Left ventricle myocardium inferior (tissue), 1 donor: Measurements from ENCODE around the gene FAF1. TPM values are rescaled to one million over a fixed set of nuclear protein-coding genes. Genes with fewer than 3 reads are reported as not detected.
A peak's percentile ranks its signal among the peaks of the same experiment; 100 is the strongest.
"Not testable (repeated sequence)": the region's sequence is repeated elsewhere in the genome, so short reads cannot be mapped to it uniquely, and the experiment has no call there.

Source experiments
- DNase-seq: peaks from one replicate; pipeline ENCODE4 v3.0.0-alpha.2; 2020
- H3K27ac ChIP-seq: fragments of 200-600 bp; replicated peaks from 2 replicates; pipeline ENCODE4 v1.8.0; 2021
- H3K27me3 ChIP-seq: fragments of 200-600 bp; 2 replicates; pipeline ENCODE4 v1.8.0; 2021; ENCODE audit warnings: low read depth
- H3K36me3 ChIP-seq: fragments of 200-600 bp; 2 replicates; pipeline ENCODE4 v1.8.0; 2021
- H3K4me1 ChIP-seq: fragments of 200-600 bp; 2 replicates; pipeline ENCODE4 v1.8.0; 2021
- H3K4me3 ChIP-seq: fragments of 200-600 bp; 2 replicates; pipeline ENCODE4 v1.8.0; 2021; ENCODE audit warnings: mild to moderate bottlenecking, moderate library complexity
- H3K9me3 ChIP-seq: fragments of 200-600 bp; replicated peaks from 2 replicates; pipeline ENCODE4 v1.8.0; 2021
- intact Hi-C: fragments of 100-400 bp; cut with micrococcal nuclease; formaldehyde crosslinking; loops from one replicate; pipeline ENCODE4 v1.11.0; 2022
- total RNA-seq: library from RNA; stranded (reverse); fragmentation: NEBNext Ultra II Directional; extraction: Animal tissue kit (Norgen Biotek cat#: 25700); gene quantifications from one replicate; pipeline ENCODE4 v1.2.1, GENCODE V29; 2021
- TF ChIP-seq, protein P1 (sequence below): fragments of 200-600 bp; IDR thresholded peaks from 2 replicates; pipeline ENCODE4 v1.8.0; 2021; ENCODE audit warnings: antibody characterized with exemption, mild to moderate bottlenecking, borderline replicate concordance
- donor health status: DM: no; HTN: yes; CAD: no; lungs with severe emphysema.

Gene FAF1
- total RNA-seq, 1 donor from 2014 or later, result 80.0 TPM

DNA sequence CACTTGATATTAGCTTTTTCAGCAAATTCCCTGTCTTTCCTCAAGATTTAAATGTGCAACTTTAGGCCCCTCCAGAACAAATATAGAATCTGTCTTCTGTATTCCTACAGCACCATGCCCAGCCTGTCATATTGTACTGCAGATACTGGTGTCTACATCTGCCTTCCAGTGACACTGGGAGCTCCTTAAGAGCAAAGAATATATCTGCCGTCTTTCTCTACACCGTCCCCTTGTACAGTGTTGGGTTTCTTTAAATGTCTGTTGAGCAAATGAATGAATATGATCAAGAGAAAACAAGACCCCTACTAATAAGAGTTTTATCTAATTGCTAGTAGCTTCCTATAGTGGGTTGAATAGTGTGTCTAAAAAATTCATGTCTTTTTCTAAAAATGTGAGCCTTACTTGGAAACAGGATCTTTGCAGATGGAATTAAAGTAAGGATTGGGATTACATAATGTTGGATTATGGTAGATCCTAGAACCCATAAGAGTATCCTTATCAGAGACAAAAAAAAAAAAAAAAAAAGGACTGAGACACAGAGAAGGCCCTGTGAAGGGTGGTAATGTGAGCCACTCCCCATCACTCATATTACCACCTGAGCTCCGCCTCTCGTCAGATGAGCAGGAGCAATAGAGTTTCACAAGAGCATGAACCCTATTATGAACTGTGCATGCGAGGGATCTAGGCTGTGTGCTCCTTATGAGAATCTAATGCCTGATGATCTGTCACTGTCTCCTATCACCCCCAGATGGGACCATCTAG is 128.6 kb downstream of the FAF1 start:
- Histone ChIP-seq H3K27me3 (no peaks in the 10 kb centered on the region), H3K4me1 (peaks cover 57% of the 10 kb centered on the region), H3K36me3 (no peaks in the 10 kb centered on the region), H3K4me3 (no peak overlapping the region), H3K27ac (no peak overlapping the region), H3K9me3 (no peaks in the 10 kb centered on the region)
- intact Hi-C loops, result no loop called here
- DNase-seq, result no peak
- TF ChIP-seq, protein P1, sequence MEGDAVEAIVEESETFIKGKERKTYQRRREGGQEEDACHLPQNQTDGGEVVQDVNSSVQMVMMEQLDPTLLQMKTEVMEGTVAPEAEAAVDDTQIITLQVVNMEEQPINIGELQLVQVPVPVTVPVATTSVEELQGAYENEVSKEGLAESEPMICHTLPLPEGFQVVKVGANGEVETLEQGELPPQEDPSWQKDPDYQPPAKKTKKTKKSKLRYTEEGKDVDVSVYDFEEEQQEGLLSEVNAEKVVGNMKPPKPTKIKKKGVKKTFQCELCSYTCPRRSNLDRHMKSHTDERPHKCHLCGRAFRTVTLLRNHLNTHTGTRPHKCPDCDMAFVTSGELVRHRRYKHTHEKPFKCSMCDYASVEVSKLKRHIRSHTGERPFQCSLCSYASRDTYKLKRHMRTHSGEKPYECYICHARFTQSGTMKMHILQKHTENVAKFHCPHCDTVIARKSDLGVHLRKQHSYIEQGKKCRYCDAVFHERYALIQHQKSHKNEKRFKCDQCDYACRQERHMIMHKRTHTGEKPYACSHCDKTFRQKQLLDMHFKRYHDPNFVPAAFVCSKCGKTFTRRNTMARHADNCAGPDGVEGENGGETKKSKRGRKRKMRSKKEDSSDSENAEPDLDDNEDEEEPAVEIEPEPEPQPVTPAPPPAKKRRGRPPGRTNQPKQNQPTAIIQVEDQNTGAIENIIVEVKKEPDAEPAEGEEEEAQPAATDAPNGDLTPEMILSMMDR, result no peak

DNA sequence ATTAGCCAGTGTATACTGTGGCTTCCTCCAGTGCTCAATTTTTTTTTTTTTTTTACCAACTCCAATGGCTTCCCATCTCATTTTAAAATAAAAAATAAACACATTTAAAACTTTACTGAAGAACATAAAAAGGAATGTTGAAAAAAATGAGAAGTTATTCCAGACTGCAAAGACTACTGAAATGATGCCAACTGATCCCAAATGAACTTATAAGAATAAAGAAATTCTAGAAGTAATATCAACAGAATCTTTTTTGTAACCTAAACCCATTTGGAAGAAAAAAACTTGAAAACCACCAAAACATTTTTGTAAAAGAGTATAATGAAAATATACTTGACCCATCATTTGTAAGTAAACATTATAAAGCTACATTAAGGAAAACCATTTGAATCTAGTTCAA is 129.4 kb downstream of the FAF1 start:
- H3K27me3 ChIP-seq, result no peaks in the 10 kb centered on the region
- H3K4me3 ChIP-seq, result no peak overlapping the region
- no peaks in the 10 kb centered on the region for H3K9me3 ChIP-seq
- peaks cover 57% of the 10 kb centered on the region for H3K4me1 ChIP-seq
- no peak for DNase-seq
- intact Hi-C loops, result no loop called here
- no peaks in the 10 kb centered on the region for H3K36me3 ChIP-seq
- H3K27ac ChIP-seq, result no peak overlapping the region
- TF ChIP-seq, protein P1, result no peak

DNA sequence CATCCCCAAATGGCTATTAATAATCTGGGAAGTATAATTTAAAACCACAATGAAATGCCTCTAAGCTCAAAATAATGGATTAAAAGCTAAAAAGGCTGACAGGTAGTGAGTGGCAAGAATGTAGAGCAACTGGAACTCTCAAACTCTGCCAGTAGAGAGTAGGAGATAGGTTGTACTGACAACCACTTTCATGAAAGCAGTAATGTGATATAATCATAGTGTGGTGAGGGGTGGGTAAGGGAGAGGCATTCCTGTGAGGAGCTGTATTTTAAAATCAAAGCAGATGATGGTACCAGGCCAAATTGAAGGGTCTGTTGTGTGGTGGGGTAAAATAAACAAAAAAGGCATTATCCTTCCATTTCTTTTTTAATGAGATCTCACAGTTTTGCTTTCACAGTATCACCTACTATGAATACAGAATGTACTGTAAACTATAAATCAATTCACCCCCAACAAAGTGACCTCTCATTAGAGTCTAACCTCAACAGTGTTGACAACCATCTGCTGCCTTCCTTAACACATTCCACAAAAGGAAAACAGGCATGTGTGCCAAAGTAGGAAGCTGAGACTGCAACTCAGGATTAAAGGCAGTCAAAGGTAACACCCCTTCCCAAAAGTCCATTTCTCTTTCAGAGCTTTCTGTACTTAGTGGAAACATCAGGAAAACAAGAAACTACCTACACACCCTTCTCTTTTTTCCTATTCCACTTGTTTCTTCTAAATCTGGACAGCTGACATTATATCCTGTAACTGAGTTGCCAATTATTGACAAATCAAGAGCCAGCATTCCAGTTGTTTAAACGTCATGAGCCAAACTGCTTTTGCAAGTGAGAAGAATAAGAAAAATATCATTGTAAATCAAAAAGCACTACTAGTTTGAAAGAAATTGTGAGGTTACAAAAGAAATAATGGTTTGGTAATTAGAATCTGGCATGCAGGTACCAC is 130.8 kb downstream of the FAF1 start:
- intact Hi-C loops, result no loop called here
- peak overlapping the region; percentile 70 for H3K27ac ChIP-seq
- no peak for DNase-seq

DNA sequence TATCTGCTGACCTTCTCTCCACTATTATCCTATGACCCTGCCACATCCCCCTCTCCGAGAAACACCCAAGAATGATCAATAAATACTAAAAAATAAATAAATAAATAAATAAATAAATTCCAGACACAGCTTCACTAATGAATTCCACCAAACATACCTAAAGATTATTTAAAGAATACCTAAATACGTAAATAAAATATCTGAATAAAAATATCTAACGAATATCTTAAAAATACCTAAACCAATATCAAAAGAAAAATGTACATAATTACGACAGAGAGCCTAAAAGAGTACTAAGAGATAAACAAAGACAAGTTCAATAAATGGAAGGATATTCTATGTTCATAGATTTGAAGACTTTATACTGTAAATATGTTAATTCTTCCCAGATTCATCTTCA is 132.5 kb downstream of the FAF1 start:
- H3K9me3 ChIP-seq, result no peaks in the 10 kb centered on the region
- DNase-seq, result no peak
- H3K27me3 ChIP-seq, result no peaks in the 10 kb centered on the region
- TF ChIP-seq, protein P1, result no peak
- intact Hi-C loops, result no loop called here
- no peaks in the 10 kb centered on the region for H3K36me3 ChIP-seq
- H3K27ac ChIP-seq, result no peak overlapping the region
- H3K4me3 ChIP-seq, result no peak overlapping the region
- peaks cover 68% of the 10 kb centered on the region for H3K4me1 ChIP-seq

More for the DNA sequence above, 130.8 kb downstream of the FAF1 start:
- Histone ChIP-seq H3K4me1 (peaks cover 66% of the 10 kb centered on the region), H3K36me3 (no peaks in the 10 kb centered on the region), H3K27me3 (no peaks in the 10 kb centered on the region), H3K4me3 (no peak overlapping the region), H3K9me3 (no peaks in the 10 kb centered on the region)
- TF ChIP-seq, protein P1, result no peak

DNA sequence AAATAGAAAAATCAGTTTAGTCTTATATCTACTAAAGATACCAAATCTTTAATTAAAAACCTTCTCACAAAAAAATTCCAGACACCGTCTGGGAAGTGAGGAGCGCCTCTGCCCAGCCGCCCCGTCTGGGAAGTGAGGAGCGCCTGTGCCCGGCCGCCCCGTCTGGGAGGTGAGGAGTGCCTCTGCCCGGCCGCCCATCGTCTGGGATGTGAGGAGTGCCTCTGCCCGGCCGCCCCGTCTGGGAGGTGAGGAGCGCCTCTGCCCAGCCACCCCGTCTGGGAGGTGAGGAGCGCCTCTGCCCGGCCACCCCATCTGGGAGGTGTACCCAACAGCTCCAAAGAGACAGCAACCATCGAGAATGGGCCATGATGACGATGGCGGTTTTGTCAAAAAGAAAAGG is 133.3 kb downstream of the FAF1 start:
- intact Hi-C loops, H3K4me3 ChIP-seq, H3K36me3 ChIP-seq, H3K27ac ChIP-seq, H3K9me3 ChIP-seq, DNase-seq, H3K27me3 ChIP-seq: not testable (repeated sequence)
- peaks cover 68% of the 10 kb centered on the region for H3K4me1 ChIP-seq
